Stimulated activated CD4-positive, alpha-beta T cell treated with anti-CD3 and anti-CD28 coated beads, Interleukin-12 subunit alpha, Interleukin-12 subunit beta, amount 100 ng/mL, for 4 hours (primary cell): Measurements from ENCODE around the gene C1QL4.
"Not testable (repeated sequence)": the region's sequence is repeated elsewhere in the genome, so short reads cannot be mapped to it uniquely, and the experiment has no call there.

ENCODE experiments used
- DNase-seq: peaks from one replicate; pipeline ENCODE4 v3.0.0-alpha.2; 2020

The C1QL4 gene

DNA sequence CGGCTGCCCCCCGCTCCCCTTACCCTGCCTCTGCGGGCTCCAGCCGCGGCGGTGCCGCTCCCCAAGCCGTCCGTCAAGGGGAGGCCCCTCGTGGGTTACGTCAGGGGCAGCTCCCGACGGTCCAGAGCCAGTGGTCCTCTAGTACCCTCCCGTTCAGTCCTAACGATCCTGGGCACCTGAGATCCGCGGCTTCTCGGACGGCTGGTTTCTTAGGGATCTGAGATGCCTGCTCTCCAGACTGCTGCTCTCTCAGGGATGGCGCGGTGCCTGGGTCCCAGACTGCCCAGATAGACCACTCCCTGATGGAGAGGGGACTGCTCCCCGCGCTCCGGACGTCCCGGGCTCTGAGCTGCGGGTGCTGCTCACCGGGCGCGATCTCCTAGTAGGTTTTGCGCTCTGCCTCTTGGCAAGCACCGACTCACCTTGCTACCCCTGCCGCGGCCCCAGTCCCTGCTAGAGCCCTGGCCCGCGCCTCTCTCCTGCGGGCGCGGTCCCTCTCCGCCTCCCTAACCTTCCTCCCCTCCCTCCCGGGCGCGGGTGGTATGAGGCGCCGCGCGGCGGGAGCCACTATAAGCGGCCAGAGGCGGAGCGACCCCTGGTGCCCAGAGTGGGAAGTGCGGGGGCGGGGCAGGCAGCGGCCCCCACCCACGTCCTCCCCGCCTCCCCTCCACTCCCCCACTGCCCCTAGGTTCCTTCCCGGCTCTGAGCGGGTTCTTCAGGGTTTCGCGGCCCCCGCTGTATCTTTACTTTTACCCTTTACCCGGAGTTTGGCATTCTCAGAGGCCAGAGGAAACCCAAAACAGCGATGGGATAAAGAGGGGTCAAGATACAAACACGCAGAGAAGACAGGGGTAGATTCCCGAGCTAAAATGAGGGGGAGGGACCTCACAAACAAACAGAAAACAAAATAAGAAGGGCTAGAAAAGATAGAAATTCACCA, at the start of gene C1QL4:
C1QL4 (minus strand) TSS at position 544 of the 940 bp plus-strand sequence. CDS start 711 bp downstream, outside the sequence.
- peak; percentile 89 for DNase-seq

GRCh38 chr12:49380184-49380583, 43.2 kb upstream of the C1QL4 start:
- DNase-seq: not testable (repeated sequence)

DNA sequence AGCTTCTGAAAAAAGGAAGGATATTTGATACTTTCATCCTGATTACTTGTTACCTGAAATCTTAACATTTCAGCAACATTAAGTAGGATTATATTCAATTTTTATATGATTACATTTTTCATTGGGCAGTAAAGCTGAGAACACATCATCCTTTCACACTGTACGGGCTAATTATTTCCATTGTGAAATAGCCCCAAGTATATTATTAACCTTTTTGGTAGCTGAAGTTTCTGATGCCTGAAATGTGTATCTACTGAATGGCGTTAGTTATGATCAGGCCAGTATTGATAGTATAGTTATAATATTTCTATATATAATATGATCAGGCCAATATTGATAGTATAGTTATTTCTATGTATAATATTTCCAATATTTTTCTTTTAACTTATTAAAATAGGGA, 40.4 kb upstream of the C1QL4 start:
- DNase-seq: no peak

- no peak for DNase-seq
Measured at GRCh38 chr12:49375406-49375805, 38.4 kb upstream of the C1QL4 start.

GRCh38 chr12:49370539-49370938, 33.6 kb upstream of the C1QL4 start:
- DNase-seq: no peak

DNA sequence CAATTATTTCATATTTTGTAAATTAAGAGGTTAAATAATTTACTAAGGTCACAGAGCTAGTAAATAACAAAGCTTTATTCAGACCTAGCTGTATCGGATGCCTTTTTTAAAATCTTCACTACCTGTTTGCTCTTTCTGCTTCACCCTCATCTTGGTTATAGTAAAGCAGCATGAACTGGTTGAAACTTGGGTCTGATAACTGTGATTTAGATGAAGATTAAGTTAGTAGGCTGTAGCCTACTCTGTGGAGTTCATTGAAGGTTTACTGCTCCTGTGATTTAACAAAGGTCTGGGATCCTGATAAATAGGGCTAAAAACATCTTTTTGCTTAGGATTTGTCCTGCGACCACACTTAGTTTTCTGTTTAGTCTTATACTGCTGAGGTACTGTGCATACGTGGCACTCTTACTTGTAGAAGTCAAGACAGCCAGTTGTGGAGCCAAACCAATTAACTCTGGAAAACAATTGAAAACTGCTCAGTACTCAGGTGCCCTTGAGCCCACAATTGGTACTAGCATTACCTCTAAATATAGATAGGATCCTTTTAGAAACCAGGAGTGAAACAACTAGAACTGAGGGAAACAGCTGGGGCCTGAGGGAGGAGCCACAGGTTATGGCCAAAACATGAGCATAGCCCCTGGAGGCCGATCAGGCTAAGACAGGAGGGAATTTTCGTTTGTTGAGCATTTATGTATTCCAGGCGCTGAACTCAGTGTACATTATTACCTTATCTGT, 32.6 kb upstream of the C1QL4 start:
- DNase-seq: no peak

GRCh38 chr12:49368240-49368600, 31.2 kb upstream of the C1QL4 start:
- DNase-seq: no peak

DNA sequence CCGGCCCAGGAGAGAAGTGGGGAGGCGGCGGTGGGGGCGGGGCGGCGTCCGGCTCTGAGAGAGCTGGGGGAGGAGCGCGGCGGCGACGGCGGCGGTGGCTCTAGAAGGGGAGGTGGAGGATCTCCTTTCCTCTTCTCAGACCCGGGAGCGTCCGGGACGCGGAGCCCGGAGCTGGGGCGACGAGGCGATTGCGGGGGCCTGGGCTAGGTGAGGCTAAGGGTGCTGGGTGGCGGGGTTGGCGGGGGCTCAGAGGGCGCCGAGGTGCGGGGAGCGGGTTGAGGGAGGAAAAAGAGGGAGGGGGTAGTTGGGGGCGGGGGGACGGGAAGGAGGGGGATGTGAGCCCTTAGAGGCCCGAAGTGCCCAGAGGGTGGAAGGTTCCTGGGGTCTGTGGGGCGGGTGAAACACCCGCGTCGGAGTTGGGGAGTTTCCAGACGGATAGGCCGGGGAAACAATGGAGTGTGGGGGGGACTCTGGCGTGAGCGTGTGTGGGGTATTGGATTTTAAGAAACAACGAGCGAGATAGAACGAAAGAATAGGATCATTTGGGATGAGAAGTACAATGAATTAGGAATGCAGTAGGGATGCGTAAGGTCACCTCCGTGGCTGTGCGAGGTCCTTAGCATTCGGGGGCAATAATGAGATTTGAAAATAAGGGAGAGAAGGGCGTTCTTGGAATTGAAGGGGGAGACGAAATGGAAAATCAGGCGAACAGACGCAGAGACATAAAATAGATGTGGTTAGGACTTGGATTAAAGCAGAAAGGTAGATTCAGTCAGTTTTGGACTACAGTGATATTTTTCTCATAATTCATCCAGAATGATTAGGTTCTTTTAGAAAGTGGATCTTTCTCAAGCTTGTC, 30.6 kb upstream of the C1QL4 start, which contains the start of gene SPATS2:
SPATS2 (plus strand) TSS at position 82 of the 859 bp plus-strand sequence. CDS start 93,551 bp downstream, outside the sequence.
- no peak for DNase-seq

GRCh38 chr12:49366652-49367380, 29.8 kb upstream of the C1QL4 start:
- DNase-seq: peak; percentile 84

DNA sequence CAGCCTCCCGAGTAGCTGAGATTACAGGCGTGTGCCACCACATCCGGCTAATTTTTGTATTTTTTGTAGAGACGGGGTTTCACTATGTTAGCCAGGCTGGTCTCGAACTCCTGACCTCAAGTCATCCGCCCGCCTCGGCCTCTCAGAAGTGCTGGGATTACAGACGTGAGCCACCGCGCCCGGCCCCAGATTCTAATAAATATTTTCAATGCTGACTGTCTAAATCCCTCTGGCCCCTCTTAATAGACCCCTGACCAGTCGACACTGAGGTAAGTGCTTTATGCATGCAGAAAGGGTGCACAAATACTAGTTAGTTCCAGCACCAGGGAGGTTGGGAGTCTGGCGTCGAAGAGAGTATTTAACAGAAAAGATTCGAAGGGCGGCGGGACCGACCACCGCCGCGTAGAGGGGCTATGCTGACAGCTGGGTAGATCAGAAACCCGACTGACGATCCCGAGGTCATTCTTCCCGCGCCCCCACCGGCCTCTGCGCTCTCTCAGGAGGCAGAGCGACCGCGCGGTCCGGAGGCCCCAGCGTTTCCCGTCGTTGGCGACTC, 29.2 kb upstream of the C1QL4 start:
- no peak for DNase-seq

DNA sequence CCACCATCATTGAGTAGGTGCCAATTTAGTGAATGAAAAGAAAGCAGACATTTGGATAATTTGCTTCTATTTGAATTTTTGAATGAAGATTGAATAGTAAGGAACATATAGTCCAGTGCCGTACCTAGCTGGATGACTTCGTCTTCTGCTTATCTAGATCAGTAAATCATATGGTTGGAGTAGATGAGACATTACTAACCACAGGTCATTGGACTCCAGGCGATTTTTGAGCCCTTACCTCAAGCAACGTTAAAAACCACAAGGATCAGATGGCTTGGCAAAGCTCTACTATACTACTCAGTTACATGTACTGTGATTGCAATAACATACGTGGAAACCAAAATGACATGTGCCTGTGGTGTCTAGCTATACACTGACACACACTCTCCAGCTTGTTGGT, 28.6 kb upstream of the C1QL4 start:
- no peak for DNase-seq

GRCh38 chr12:49364989-49365388, 28.0 kb upstream of the C1QL4 start:
- DNase-seq: no peak

GRCh38 chr12:49362077-49362476, 25.1 kb upstream of the C1QL4 start:
- DNase-seq: no peak

DNA sequence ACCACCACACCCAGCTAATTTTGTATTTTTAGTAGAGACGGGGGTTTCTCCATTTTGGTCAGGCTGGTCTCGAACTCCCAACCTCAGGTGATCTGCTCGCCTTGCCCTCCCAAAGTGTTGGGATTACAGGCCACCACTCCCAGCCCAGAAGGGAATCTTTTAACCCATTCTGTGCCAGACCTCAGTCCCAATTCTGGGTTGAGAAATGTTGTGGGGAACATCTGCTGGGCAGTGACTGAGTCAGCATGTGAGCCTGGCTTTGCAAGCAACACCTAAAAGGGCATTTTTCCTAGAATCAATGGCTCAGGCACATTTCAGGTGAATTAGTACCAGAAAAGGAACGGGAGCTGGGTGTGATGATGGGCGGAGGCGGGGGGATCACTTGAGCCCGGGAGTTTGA, 22.7 kb upstream of the C1QL4 start:
- DNase-seq: no peak

- no peak for DNase-seq
Measured at GRCh38 chr12:49358483-49359141, 21.6 kb upstream of the C1QL4 start.

- DNase-seq: no peak
Measured at GRCh38 chr12:49357103-49357678, 20.2 kb upstream of the C1QL4 start.

DNA sequence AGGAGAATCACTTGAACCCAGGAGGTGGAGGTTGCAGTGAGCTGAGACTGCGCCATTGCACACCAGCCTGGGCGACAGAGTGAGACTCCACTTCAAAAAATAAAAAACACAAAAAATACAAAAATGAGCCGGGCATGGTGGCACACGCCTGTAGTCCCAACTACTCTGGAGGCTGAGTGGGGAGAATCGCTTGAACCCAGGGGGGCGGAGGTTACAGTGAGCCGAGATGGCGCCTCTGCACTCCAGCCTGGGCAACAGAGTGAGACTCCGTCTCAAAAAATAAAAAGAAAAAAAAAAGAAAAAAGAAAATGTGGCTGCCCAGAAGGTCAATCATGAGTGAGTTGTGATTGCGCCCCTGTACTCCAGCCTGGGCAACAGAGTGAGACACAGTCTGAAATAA, 18.9 kb upstream of the C1QL4 start:
- no peak for DNase-seq

GRCh38 chr12:49352351-49352750, 15.4 kb upstream of the C1QL4 start:
- DNase-seq: no peak

- no peak for DNase-seq
Measured at GRCh38 chr12:49349266-49349665, 12.3 kb upstream of the C1QL4 start.

- no peak for DNase-seq
Measured at GRCh38 chr12:49348781-49349180, 11.8 kb upstream of the C1QL4 start.
